HTERT RPE-1 (cell line): ENCODE data around the gene DNALI1.
"Not testable (repeated sequence)": the region's sequence is repeated elsewhere in the genome, so short reads cannot be mapped to it uniquely, and the experiment has no call there.

Experiments
- in situ Hi-C: fragments of 300-500 bp; cut with MboI; formaldehyde crosslinking; loops from 4 replicates; pipeline ENCODE4 v1.14.3; 2020; ENCODE audit warnings: low sequenced_read_pairs

DNALI1 gene

DNA sequence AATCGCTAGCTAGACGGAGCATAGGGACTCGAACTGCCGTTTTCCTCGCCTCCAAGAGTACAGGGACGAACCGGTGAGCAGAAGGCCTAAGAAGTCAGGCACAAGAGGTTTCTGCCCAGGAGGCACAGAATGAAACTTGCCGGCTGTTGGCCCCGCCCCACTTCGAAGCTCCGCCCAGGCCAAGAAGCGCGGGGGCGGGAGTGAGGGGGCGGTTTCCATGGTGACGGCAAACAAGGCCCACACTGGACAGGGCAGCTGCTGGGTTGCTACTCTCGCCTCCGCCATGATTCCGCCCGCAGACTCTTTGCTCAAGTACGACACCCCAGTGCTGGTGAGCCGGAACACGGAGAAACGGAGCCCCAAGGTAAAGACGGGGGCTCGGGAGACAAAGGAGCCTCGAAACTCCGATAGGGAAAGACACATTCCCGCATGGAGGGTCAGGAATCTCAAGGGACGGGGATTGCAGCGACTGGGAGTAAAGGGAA lies at the start of gene DNALI1:
Gene DNALI1, plus strand, starts transcription at position 229 of the 485 bp plus-strand sequence. Its CDS starts 55 bp downstream, at position 284.
- in situ Hi-C loops = no loop called here

DNA sequence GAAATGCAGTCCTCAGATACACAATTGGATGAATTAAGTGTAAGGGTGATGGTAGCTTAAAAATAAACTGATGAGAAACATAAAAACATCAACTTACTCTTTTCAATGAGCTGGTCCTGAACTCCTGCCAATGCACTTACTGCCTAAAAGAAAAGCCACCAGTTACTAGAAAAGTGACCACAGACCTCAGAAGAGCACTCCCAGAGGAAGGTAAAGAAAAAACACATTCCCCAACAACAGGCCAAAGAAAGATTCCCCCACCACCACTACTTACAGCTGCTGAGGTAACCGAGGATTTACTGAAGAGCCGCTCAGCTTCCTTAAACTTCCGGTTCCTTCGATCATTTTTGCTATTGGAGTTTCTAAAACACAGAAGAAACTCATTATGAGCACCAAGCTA lies 47.6 kb upstream of the DNALI1 start:
- in situ Hi-C loops = no loop called here

DNA sequence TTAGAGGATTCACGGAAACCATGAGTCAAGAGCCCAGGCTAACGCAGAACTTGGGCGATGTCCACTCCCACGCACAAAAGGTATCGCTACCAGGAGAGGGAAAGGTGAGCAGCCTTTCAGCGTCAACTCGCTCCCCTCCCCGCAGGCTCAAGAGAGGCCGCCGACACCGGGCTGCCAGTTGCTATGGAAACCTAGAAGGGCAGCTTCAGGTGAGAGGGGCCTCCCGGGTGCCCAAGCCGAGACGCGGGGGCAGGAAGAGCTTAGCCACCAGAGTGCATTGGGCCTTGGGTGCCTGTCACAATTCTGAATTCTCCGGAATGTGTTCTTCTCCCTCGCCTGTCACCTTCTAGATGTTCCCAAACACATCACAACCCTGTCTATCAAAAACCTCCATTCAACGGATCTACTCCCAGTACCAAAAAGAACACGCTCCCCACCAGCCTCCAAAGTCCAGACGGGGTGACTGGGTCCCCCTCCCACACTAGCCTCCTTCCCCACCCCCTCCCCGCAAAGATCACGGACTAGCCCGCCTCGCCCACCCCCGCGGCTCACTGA lies 42.9 kb upstream of the DNALI1 start:
- in situ Hi-C loops = no loop called here

DNA sequence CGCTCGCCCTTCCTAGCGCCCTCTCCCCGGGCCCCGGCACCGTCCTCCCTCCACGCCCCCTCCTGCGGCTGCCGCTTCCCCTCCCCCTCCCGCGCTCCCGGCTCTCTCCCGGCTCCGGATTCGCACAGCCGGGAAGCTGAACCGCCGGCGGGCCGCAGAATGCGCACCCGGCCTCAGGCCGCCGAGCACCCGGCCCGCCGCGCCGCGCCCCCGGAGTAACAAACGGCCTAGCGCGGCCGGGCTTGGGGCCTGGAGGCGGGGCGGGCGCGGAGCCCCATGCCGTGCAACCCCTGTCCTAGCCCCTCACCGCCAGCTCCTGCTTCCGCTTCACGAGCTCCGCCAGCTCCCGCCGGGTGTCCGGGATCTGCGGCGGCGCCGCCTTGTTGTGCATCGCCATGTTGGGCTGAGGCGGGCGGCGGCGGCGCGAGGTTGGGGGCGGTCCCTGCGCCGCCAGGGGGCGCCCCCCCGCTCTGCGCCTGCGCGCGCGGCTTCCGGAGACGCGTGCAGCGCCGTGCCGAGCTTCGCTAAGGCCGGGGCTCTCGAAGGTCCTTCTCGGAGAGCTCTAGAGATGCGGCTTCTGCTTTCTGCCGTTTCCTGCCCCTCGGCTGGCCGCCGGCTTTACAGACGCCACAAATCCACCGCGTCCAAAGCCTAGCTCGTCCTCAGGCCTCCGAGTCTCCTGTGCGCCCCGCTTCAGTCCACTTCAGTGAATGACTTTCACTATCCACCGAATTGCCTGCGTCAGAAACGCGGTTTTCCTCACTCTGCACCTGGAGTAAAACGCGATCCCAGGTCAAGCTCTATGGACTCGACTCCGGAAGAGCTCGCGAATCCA lies 42.2 kb upstream of the DNALI1 start, which contains the start of gene MEAF6:
Gene MEAF6, minus strand, starts transcription at position 417 of the 835 bp plus-strand sequence. Its CDS starts 20 bp downstream, at position 397.
- in situ Hi-C loops = no loop called here

DNA sequence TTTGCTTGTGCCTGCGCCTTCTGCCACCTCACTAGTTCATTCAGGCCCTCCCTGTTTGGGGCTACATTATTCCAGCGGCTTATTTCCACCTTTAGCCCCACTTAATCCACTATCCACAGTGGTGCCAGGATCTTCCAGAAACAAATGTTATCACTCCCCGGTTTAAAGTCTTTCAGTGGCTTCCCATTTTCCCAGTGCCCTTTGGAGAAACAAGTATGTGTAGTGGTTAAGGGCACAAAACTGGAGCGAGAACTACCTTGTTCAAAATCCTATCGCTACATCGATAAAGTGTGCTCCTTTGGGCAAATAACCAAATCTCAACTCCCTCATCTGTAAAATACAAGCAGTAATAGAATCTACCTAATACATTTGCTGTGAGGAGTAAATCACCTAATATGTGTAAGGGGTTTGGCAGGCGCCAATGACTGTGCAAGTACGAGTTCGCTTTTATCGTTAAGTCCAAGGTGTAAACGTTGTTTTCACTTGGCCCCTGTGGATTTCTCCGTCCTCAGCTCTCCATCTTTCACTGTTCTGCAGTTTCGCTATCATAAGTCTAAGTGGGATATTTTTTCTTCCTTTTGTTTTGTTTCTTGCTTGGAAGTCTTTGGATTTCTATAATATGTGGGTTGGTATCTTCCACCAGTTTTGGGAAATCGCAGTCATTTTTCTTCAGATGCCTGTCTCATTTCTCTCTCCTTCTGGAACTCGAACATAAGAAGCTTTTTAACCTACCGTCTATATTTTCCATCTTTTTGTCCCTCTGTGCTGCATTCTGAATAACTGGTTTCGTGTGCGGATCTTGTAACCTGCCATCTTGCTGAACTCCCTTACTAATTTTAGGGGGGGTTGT lies 41.3 kb upstream of the DNALI1 start:
- in situ Hi-C loops = no loop called here

DNA sequence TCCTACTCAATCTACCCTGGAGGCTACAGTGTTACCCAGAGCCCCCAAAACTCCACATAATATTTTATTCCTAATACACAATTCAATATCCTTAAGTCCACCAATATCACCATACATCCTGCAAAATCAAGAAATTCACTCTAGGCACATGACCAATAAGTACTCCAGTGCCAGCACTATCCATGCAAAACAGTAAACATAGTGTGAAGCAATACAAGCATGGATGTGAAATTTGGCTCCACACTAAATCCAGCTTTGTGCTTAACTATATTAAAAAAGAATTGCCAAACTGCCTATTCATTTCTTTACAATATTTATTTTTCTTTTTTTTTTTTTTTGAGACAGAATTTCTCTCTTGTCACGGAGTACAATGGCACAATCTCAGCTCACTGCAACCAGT lies 39.2 kb upstream of the DNALI1 start:
- in situ Hi-C loops = no loop called here

DNA sequence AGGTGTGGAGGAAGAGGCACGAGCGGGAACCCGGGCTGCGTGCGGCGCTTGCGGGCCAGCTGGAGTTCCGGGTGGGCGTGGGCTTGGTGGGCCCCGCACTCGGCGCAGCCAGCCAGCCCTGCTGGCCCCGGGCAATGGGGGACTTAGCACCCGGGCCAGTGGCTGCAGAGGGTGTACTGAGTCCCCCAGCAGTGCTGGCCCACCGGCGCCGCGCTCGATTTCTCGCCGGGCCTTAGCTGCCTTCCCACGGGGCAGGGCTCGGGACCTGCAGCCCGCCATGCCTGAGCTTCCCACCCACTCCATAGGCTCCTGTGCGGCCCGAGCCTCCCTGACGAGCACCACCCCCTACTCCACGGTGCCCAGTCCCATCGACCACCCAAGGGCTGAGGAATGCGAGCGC lies 38.5 kb upstream of the DNALI1 start:
- in situ Hi-C loops = not testable (repeated sequence)

DNA sequence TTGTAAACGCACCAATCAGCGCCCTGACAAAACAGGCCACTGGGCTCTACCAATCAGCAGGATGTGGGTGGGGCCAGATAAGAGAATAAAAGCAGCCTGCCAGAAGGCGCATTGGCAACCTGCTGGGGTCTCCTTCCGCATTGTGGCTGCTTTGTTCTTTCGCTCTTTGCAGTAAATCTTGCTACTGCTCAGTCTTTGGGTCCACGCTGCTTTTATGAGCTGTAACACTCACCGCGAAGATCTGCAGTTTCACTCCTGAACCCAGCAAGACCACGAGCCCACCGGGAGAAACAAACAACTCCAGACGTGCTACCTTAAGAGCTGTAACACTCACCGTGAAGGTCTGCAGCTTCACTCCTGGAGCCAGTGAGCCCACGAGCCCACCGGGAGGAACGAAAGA lies 37.8 kb upstream of the DNALI1 start:
- in situ Hi-C loops = not testable (repeated sequence)

DNA sequence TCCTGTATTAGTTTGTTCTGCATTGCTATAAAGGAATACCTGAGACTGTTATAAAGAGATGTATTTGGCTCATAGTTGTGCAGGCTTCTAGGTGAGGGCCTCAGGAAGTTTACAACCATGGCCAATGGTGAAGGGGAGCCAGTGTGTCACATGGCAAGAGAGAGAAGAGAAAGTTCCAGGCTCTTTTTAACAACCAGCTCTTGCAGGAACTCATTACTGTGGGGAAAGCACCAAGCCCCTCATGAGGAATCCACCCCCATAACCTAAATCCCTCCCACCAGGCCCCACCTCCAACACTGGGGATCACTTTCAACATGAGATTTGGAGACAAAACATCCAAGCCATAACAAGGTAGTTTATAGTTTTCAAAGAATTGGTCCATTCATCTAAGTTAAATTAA lies 37.1 kb upstream of the DNALI1 start:
- in situ Hi-C loops = no loop called here

DNA sequence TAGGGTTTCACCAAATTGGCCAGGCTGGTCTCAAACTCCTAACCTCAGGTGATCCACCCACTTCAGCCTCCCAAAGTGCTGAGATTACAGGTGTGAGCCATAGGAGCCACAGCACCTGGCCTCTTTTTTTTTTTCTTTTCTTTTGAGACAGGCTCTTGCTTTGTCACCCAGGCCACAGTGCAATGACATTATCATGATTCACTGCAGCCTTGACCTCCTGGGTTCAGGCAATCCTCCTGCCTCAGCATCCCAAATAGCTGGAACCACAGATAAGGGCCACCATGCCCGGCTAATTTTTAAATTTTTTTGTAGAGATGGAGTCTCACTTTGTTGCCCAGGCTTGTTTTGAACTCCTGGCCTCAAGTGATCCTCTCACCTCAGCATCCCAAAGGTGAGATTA lies 26.9 kb upstream of the DNALI1 start:
- in situ Hi-C loops = not testable (repeated sequence)

DNA sequence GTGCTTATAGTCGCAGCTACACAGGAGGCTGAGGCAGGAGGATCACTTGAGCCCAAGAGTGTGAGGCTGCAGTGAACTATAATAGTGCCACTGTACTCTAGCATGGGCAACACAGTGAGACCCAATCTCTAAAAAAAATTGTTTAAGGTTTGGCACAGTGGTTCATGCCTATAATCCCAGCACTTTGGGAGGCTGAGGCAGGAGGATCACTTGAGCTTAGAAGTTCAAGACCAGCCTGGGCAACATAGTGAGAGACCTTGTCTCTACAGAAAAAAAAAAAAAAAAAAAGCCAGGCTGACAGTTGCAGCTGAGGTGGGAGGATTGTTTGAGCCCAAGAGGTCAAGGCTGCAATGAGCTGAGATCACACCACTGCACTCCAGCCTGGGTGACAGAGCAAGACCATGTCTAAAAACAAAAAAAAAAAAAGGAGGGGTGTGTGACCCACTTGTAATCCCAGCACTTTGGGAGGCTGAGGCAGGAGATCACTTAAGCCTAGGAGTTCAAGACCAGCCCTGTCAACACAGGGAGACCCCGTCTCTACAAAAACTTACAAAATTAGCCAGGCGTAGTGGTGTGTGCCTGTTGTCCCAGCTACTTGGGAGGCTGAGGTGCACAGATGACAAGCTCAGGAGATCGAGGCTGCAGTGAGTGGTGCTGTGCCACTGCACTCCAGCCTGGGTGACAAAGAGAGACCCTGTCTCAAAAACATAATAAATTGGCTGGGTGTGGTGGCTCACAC lies 24.2 kb upstream of the DNALI1 start:
- in situ Hi-C loops = not testable (repeated sequence)

DNA sequence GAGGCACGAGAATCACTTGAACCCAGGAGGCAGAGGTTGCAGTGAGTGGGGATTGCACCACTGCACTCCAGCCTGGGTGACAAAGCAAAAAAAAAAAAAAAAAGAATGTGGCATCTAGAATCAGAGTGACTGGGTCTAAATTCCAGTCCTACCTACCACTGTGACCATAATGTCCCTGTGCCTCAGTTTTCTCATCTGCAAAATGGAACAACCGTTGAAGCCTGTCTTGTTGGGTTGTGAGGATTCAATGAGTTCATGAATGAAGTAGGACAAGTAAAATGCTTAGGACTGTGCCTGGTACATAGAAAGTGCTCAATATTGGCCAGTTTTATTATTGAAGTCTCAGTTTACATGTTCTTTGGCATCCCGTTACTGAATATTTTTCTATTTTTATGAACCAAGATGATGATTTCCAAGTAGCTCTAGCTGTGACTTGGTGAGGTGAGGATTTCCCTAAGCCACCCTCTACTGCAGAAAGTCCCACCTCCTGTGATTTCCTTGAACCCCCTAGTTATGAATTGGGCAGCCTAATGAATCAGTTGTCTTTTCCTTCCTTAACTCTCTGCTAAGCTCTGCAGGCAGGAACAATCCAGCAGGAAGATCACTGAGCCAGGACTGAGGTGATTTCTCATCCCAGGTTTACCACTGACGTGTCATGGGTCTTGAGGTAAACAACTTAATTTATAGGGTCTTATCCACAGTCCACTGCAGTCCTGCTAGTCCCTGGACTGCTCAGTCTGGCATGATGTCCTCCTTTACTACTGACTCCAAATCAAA lies 23.2 kb upstream of the DNALI1 start:
- in situ Hi-C loops = no loop called here

DNA sequence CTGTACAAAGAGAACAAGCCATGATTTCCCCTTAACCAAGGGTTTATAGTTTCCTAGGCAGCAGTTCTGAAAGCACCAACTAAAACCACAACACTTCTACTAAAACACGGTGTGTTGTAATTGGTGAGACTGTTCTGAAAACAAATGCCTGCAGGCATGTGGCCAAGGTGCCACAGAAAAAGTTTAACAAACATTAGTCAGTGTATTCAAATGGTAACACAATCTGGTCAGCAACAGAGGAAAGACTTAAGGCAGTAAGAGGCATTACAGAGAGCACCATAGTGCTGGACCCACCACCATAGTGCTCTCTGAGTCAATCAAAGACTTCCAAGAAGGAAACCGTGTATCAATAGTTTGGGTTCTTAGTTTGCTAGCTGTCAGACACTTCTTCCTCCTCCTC lies 19.4 kb upstream of the DNALI1 start:
- in situ Hi-C loops = no loop called here

DNA sequence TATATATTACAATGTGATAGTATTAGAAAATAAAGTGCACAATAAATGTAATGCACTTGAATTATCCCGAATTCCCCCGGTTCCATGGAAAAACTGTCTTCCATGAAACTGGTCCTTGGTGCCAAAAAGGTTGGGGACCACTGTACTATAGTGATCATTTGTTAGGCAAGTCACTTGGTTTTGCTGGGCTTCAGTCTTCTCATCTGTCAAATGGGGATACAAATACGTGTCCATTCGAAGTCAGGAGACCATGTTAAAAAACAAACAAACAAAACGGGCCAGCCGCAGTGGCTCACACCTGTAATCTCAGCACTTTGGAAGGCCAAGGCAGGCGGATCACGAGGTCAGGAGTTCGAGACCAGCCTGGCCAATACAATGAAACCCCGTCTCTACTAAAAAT lies 17.6 kb upstream of the DNALI1 start:
- in situ Hi-C loops = not testable (repeated sequence)

DNA sequence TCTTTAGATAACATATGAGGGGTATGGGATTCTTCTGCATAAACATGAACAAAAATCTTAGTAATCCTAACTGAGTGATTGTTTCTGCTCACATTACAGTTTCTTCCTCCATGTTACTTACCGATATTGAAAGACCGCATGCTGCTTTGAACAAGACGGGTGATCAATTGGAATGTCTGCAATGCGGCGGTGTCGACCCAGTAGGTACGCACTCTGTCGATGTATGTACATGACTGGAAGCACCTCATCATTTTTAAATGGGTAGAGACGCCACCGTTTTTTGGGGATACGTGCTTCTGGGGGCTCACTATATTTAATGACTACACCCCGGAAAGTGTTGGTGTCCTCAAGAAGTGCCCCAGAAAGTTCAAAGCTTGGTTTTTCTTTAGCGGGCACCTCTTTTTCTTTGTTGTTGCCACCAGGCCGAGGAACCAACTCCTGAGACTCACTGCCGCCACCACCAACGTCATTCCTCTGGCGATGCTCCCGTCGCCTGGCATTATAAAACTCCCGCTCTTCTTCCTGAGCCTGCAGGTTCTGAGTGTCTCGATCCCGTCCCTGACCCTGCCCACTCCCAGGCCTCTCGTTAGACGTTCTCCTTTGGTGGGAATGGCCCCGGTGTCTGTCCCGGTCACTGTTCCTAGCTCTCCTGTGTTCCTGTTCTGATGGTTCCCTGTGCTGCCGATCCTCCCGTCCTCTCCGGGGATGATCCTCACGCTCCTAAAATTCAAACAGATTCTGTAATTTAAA lies 16.5 kb upstream of the DNALI1 start:
- in situ Hi-C loops = no loop called here

DNA sequence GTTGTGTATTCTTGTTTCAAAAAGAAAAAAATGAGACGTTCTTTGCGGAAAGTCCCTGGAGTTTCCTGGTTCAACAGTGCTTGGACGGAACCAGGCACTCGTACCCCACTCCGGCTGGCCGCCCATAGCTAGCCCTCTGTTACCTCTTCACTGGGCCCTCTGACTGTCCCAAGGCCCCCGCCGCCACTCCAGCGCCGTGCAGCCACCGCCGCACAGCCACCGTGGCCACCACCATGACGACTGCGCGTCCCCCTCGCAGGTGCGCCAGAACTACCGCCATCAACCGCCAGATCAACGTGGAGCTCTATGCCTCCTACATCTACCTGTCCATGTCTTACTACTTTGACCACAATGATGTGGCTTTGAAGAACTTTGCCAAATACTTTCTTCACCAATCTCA lies 12.2 kb upstream of the DNALI1 start:
- in situ Hi-C loops = no loop called here

DNA sequence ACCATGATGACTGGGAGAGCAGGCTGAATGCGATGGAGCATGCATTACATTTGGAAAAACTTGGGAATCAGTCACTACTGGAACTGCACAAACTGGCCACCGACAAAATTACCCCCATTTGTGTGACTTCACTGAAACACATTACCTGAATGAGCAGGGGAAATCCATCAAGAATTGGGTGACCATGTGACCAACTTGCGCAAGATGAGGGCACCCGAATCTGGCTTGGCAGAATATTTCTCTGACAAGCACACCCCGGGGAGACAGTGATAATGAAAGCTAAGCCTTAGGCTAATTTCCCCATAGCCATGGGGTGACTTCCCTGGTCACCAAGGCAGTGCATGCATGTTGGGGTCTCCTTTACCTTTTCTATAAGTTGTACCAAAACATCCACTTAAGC lies 11.7 kb upstream of the DNALI1 start:
- in situ Hi-C loops = no loop called here

DNA sequence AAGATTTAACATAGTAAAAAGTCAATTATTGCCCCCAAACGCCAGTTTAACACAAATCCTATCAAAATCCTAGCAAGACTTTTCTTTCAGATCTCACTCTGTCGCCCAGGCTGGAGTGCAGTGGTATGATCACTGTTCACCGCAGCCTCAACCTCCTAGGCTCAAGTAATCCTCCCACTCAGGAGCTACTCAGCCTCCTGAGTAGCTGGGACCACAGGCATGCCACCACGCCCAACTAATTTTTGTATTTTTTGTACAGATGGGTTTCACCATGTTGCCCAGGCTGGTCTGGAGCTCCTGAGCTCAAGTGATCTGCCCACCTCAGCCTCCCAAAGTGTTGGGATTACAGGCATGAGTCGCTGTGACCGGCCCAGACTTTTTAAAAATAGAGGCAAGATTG lies 7.4 kb upstream of the DNALI1 start:
- in situ Hi-C loops = no loop called here

DNA sequence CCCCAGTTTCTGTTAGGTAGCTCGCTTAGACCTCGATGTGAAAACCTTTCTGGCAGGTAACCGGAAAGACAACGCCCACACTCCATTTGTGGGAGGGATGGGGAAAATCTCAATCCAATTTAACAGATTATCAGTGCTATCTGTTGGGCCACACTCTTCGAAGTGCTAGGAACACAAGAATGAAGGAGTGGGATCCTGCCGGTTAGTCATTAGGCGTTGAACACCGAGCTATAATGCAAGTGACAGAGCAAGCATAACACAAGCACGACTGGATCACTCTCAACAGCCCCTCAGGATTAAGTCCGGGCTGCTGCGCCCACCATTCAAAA lies 3.2 kb upstream of the DNALI1 start:
- in situ Hi-C loops = no loop called here
